Stimulated activated CD4-positive, alpha-beta T cell treated with anti-CD3 and anti-CD28 coated beads, Interleukin-4, amount 100 ng/mL, for 4 hours (primary cell): ENCODE data around the gene MIX23.
A peak's percentile ranks its signal among the peaks of the same experiment; 100 is the strongest.

Source experiments
- DNase-seq, 2 experiments: peaks; one replicate each; pipeline ENCODE4 v3.0.0-alpha.2; 2020

The MIX23 gene

DNA sequence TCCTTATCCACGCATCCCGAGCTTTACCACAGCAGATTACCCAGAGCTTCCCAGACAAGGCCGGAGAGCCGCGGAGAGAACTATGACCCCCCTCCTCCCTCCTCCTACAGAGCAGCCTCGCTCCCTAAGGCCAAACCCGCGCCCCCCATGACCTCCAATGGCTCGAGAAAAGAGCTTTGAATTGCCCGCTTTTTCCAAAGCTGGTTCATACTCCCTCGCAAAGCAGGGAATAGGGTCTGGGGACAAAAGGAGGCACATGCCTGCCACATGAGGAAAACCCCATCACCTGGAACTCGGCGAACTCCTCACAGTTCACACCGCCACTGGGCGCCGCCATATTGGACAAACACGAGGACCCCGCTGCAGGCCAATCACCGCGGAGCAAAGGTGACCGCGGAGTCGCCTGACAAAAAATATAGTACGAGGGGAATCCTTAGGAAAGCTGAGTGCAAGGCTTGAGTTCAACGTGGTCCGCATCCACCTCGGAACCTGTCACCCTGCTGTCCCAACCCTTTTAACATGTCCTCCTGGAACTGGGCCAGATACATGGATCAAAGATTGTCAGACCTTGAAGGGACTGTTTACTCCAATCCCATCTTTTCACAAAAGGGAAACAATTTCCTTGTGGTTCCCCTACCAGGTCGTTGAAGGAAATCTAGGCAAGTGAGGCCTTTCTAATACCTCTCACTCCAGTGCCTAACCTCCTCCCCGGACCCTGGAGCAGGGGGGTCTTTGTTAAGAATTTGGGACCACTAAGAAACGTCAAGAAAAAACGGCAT is at the start of gene MIX23:
Gene MIX23 (minus strand): TSS at position 344 of the 779 bp plus-strand sequence. CDS start 7 bp downstream, at position 337.
- peak; percentile 82 to 84 for DNase-seq

DNA sequence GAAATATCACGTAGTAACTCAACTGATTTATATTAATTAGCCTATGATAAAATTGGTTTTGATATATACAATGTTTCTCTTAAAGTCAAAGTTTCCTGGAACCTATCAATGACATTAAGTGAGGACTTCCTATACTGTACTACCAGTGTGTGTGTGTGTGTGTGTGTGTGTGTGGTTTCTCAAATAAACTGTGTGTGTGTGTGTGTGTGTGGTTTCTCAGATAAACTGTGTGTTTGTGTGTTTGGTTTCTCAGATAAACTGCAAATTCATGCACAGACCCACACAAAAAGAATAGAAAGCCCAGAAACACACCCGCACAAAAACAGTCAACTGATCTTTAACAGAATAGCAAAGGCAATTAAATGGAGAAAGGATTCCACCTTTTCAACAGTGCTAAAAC is 47.3 kb upstream of the MIX23 start:
- no peak for DNase-seq

GRCh38 chr3:122427857-122428471 is 44.9 kb upstream of the MIX23 start:
- DNase-seq = no peak

DNA sequence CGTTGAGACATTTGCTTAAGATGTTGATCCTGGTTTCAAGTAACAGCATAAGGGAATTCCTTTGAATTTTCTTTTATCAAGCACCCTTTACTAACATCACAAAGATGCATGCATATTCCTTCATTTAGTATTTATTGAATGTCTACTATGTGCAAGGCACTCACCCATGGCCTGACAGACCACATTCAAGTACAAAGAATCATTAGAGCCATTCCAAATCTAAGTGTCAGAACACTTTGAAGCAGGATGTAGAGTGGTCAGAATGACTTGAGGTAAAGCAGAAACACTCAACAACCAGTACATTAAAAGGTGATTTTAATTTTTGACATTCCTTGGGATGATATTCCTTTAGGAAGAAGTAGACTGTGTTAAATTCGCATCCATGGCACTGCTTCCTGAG is 38.8 kb upstream of the MIX23 start:
- no peak for DNase-seq

- no peak for DNase-seq
These were observed 38.1 kb upstream of the MIX23 start for GRCh38 chr3:122421101-122421500.

- no peak for DNase-seq
These were observed 33.9 kb upstream of the MIX23 start for GRCh38 chr3:122416966-122417365.

DNA sequence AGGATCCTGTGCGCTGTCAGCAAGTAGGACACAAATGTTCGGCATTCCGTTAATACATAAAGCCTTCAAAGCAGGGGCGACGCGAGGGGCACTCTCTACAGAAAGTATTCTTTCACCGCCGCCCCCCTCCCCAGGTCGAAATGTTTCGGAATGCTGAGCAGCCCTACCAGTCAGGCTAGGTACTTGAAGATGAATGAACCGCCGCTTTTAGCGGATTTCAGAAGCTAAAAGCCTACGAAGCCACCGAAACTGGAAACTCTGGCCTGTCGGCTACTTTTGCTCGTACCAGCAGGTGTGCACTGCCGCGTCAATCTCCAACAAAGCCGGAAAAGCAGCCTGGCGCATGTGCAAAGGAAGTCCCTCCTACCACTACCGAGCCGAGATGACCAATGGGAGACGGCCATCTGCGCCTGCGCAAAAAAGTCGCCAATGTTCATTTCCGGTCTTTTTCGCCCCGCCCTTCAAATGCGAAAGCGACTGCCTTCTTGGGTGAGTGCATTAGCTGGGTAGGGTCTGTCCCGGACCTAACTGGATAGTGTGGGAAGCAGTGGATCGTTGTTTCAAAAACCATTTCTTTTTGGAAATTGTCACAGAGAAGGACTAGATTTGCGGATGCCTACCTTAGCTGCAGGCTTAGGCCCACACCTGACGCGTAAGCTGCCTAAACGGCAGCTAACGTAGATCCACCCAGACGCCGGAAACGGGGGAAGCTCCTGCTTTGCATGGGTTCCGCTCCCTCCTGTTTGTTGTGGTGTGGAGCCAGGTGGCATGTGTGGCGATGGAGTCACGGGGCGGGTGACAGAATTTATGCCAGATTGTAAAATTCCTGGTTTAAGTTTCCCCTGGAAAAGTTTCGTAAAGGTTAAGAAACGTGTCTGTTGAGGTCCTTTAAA is 33.0 kb upstream of the MIX23 start, which contains the start of gene WDR5B:
Gene WDR5B (minus strand): TSS at position 301 of the 893 bp plus-strand sequence. CDS start 534 bp downstream, outside the sequence.
- DNase-seq = peak; percentile 96 to 97

GRCh38 chr3:122415104-122415744 is 32.2 kb upstream of the MIX23 start:
- DNase-seq = peak in 1 of 2 experiments; percentile 26

DNA sequence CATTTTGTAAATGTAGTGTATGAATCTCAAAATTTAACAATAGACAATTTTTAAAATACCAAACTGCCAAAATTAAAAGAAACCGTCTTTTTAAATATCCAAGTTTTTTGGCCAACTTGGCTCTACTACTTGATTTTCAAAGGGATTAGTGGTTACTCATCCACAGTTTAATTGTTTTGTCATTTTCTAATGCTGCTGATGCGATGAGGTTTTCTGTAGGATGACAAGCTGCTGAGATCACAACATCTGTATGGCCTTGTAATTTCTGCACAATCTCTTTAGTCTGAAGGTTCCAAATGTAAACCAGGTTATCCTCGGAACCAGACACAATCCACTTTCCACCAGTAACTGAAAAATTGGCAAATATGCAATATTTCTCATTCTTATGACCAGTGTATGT is 31.4 kb upstream of the MIX23 start:
- no peak for DNase-seq

- no peak for DNase-seq
These were observed 27.6 kb upstream of the MIX23 start for GRCh38 chr3:122410639-122411038.

DNA sequence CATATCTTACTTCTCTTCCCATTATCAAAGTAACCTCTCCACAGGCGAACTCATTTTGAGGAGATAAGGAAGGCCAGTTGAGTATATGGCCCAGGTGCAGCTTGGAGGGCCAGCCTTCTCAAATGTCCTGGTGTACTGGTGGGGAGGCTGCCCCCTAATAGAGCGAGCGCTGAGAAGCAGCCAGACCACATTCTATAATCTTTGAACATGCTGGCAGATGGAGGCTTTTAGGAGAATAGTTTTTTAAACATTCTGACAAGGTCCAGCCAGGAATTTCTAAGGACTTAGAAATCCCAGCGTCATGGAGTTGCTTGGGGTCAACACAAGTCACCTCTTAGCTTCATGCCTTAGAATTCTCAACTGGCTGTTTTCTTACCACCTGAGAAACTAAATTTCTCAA is 27.1 kb upstream of the MIX23 start:
- DNase-seq = no peak

- no peak for DNase-seq
These were observed 26.4 kb upstream of the MIX23 start for GRCh38 chr3:122409446-122409845.

GRCh38 chr3:122407946-122408345 is 24.9 kb upstream of the MIX23 start:
- DNase-seq = no peak

- DNase-seq = no peak
These were observed 23.2 kb upstream of the MIX23 start for GRCh38 chr3:122406198-122406597.

GRCh38 chr3:122405015-122405414 is 22.0 kb upstream of the MIX23 start:
- DNase-seq = no peak

- DNase-seq = no peak
These were observed 20.5 kb upstream of the MIX23 start for GRCh38 chr3:122403489-122403888.

DNA sequence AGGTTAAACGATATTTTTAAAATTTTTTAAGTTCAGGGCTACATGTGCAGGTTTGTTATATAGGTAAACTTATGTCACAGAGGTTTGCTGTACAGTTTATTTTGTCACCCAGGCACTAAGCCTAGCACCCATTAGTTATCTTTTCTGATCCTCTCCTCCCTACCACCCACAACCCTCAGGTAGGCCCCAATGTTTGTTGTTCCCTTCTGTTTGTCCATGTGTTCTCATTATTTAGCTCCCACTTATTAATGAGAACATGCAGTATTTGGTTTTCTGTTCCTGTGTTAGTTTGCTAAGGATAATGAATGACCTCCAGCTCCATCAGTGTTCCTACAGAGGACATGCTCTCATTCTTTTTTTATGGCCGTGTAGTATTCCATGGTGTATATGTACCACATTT is 15.9 kb upstream of the MIX23 start:
- no peak for DNase-seq

DNA sequence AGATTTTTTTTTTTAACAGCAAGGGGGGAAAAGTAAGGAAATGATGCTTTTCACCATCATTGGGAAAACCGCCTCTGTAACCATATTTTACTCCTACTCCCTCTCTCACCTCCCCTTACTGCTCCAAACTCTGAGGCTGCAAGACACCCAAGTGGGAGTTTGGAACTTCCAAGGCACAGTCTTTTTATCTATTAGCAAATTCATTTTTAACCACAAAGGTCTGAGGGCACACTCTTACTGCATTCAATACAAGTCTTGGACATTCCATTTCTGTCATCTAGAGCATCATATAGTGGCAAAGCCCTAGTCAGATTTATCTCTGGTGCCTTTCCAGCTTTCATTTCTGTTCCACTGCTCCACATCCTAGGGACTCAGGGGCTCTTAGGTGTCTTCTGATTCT is 14.2 kb upstream of the MIX23 start:
- DNase-seq = no peak

- DNase-seq = no peak
These were observed 13.5 kb upstream of the MIX23 start for GRCh38 chr3:122396511-122396910.

GRCh38 chr3:122395582-122395981 is 12.6 kb upstream of the MIX23 start:
- DNase-seq = no peak

DNA sequence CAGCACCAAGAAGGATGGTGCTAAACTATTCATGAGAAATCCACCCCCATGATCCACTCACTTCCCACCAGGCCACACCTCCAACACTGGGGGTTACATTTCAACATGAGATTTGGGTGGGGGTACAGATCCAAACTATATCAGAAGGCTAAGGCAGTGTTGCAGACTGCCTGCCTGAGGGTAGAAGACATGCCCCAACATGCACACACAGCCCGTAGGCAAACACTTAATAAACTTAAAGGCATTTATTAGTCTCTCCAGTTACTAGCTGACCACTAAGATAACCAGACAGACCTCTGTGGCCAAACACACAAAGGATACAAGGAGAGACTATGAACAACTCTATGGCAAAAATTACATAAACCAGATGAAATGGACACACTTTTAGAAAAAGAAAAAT is 11.1 kb upstream of the MIX23 start:
- no peak for DNase-seq

DNA sequence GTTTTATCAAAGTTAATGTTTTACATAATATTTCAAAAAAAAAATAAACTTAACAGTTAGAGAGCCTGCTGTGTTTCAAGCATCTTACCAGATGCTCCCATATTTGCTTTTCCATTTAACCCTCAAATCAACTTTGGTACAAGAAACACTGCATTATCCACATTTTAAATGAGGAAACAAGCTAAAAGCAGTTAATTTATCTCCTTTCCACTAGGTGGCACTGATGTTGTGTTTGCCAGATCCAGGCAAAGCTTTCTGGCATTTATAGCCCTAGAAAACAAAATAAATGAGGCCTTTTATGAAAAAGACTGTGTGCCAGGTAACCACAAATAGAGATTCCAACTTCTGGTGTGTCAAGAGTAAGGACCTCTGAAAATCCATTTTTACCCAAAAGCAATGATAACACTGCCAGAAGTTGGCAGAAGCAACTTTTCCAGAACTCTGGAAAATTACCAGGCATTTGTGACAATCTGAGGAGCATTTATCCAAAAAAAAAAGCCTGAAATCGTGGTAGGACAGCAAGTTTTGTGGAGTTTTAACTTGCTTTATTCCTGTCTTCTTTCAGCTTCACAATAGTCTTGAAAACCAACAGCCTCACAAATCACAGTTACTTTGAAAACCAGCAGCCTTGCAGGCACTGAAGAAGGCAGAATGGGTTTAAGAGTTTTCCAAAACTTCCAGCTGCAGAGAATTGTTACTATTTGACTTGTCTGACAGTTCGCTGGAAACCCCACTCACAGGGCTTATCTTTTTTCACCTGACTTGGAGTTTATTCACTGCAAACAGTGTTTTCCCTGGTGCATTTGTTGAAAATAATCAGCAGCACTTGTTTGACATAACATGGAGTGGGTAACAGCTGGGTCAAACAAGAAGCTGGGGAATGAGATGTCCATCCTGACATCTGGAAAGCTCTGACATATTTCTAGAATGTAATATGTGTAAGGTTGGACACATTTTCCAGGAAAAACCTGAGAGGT is 10.1 kb upstream of the MIX23 start:
- DNase-seq = peak in 1 of 2 experiments; percentile 2
